G401.6 (cell line): ENCODE results near the gene SNX24.
"Not testable (repeated sequence)": the region's sequence is repeated elsewhere in the genome, so short reads cannot be mapped to it uniquely, and the experiment has no call there.

ENCODE experiments used
- FAIRE-seq: peaks from 2 replicates; lab custom pipeline; 2012; peaks lifted over from hg19 to GRCh38; lab: Jason Lieb, UNC

Gene SNX24

DNA sequence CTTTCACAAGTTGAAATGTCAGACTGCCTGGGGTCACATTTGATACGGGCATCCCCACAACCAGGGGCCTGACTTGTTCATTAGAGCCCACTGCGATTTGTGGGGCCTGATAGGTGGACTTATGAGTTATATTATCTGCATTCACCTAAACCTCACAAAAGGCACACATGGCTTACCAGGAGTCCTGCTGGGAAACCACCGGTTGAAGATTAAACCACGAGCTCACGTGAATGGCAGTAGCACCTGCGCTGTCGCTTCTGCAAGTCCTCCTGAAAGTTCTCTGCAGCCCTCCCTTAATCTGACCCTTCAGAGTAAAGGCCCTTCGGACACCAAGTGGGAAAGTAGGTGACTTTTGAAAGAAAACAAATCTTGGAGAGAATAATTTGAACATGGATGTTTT, 122.2 kb downstream of the SNX24 start:
- FAIRE-seq, result no peak

DNA sequence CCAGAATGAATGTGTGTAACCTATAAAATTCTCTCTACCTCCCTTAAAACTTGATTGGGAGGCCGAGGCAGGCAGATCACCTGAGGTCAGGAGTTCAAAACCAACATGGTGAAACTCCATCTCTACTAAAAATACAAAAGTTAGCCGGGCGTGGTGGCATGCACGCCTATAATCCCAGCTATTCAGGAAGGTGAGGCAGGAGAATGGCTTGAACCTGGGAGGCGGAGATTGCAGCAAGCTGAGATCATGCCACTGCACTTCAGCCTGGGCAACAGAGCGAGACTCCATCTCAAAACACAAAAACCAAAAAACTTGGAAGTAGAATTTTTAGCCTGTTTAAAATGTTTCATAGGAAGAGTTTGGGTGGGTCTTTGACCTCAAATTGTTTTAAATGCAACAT, 122.6 kb downstream of the SNX24 start:
- not testable (repeated sequence) for FAIRE-seq

DNA sequence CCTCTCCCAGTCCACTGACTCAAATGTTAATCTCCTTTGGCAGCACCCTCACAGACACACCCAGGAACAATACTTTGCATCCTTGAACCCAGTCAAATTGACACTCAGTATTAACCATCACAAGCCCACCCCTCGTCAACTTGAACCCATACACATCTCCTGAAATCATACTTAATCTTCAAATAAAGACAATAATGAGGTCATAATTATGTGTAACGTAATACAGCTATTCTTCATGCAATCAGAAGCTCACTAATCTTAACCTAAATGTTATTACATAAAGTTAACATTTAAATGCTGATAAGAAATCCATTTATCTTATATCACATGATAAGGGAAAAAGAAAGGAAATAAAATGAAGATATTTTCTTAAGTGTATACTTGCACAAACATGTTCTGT, 125.9 kb downstream of the SNX24 start:
- FAIRE-seq, result no peak

DNA sequence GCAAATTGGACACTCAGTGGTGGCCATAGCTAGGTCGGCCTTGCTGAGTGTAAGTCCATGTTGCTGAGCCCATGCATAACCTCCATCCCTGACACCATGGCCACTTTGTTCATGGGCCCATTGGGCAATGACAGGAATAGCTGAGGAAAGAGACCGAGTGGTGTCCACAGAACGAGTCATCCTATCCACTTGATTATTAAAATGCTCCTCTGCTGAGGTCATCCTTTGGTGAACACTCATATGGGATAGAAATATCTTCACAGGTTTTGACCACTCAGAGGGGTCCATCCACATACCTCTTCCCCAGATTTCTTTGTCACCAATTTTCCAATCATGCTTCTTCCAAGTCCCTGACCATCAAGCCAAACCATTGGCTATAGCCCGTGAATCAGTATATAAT, 127.5 kb downstream of the SNX24 start:
- no peak for FAIRE-seq

DNA sequence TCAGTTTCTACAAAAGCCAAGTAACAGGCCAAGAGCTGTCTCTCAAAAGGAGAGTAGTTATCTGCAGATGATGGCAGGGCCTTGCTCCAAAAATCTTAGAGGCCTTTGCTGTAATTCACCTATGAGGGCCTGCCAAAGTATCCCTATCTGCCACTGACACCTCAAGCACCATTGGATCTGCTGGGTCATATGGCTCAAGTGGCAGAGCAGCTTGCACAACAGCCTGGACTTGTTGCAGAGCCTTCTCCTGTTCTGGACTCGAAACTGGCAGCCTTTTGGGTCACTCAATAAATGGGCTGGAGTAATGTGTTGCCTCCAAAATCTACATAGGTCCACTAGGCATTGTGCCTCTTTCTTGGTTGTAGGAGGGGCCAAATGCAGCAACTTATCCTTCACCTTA, 128.3 kb downstream of the SNX24 start:
- not testable (repeated sequence) for FAIRE-seq

DNA sequence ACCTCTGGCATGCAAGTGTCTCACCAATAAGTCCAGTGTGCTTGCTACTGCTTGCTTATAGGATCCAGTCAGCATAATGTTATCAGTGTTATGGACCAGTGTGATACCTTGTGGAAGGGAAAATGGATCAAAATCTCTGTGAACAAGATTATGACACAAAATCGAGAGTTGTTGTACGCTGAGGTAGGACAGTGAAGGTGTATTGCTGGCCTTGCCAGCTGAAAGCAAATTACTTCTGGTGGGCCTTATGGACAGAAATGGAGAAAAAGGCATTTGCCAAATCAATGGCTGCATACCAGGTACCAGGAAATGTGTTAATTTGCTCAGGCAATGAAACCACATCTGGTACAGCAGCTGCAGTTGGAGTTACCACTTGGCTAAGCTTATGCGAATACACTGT, 128.8 kb downstream of the SNX24 start:
- not testable (repeated sequence) for FAIRE-seq

DNA sequence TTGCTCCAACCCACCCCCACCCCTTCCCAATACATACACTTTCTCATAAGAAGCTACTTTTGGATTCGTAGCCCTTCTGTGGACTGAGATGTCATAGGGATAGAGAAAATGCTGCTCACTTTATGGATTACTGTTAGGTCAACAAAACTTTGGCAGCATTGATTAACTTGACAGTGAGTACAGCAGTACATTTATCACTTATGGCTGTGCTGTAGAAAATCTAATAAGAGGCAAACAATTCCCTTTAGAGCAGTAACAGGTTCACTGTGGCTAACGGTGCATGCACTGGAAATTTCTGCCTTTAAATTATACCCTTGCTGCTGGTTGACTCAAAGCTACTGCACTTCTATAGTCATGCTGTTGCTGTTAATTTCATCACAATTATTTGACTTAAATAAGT, 131.9 kb downstream of the SNX24 start:
- no peak for FAIRE-seq

DNA sequence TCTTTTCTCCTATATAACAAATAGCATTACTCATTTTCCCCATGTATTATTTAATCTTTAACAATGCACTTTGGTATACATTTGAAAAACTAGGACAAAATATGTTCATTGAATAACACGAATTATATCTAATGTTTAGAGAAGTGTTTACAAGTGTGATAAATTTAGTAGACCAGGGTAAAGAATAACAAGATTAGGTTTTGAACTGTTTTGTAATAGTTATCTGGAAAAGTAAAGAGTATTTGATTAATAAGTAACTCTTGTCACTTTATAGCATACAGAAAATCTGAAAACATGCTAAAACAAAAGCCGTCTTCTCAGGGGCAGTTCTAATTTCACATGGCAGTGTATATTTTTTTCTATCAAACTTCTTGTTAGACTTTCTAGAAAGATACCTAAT, 132.7 kb downstream of the SNX24 start:
- FAIRE-seq, result no peak

DNA sequence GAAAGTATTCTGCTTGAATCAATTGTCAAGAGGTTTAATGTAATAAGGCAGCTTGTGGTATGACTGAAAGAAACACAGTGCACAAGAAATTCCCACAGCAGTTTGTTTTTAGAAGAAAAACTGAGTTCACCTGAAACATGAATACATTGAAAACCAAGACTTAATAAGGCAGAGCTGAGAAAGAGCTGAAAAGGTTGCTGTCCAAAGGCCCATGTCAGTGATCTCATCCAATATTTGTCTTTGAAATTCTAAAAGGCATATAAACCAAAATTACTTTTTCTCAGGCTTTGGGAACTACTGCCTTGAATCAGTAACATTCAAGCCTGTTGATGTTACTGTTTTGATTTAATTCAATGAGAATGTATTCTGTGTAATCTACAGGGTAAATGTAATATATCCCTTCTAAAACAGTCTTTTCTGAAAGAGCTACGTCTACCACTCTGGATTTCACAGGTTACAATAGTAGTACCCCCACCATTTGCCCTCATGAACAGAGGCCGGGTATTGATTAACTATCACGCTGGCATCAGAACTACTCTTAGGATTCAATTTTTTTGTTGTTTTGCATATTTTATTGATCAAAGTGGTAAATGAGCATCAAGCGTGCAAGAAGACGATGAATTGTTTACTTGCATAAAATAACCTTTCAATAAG, 133.4 kb downstream of the SNX24 start:
- FAIRE-seq, result no peak

DNA sequence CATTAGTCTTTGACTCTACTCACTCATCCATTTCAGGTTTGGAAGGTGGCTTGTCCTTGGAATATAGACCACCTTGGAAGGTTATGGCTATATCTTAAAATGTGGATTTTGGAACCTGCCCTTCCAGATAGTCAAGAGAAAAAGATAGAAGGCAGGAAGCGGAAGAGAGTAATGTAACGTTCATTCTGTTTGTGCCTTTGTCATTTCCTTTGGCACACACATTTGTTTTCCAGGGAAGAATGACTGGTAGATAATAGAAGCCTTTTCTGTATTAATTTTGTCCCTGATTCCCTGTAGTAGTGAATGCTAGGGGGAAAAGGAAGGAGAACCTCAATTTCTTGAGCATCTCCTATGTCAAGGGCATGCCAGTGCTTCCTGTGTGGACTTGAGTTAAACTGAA, 136.4 kb downstream of the SNX24 start:
- no peak for FAIRE-seq

DNA sequence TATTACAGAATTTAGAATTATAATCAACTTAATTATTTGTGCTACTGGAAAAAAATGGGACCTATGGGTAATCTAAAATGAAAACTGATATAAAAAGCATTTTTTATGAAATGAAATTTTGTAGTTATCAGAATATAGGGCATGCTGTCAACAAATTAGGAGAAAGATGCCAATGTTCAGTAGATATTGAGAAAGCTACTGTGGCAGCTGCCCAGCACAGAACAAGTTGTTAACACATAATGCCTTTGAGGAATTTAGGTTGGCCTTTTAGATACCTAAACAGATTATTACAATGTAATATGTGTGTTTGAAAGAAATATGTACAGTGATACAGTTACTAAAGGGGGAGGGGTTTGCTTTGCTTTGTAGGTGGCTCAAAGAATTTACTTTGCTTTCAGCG, 137.0 kb downstream of the SNX24 start:
- FAIRE-seq, result no peak

DNA sequence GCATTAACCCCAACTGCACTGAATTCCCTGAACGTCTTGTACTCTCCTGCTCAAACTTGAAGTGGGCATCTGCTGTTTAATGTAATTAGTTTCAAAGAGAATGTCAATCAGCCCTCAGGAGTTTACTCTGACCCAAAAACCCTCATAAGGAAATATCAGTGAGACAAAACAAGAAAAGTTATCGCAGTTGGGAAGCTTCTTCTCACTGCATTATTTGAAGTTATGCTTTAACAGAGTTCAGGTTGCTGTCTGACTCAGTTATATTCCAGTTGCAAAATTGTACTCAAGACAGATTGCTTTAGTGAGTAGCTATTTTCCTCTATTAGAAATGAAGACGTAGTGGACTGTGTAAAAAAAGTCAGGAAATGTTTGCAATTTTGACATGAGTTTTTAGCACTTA, 139.0 kb downstream of the SNX24 start:
- no peak for FAIRE-seq

DNA sequence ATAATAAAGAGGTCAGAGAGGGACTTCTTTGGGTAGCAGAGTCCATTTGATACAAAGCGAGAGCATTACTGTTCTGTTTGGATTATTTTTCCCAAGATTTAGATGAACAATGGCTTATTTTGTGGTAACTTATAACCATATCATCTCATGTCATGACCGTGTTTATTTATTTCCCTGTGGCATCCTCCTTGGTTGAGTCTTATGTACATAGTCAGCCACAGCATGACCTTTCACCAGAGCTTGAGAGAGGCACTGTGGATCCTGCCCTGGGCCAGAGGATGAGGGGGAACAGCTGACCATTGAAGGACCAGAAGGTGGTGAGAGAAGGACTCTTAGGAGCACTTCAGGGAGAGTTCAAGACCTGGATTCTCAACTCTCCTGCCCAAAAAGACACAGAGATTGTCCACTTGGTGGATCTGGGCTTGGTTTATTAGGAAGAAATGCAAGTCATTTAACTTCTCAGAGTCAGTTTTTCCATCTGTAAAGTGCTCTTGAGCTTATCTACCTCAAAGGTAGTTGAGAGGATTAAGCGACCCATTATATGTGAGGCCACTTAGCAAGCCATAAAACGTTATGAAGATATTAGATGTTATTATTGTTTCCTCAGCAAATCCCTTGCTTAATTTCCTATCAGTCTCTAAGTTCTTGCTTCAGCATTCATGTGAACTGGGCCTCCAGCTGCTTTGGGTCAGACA, 139.7 kb downstream of the SNX24 start:
- no peak for FAIRE-seq

DNA sequence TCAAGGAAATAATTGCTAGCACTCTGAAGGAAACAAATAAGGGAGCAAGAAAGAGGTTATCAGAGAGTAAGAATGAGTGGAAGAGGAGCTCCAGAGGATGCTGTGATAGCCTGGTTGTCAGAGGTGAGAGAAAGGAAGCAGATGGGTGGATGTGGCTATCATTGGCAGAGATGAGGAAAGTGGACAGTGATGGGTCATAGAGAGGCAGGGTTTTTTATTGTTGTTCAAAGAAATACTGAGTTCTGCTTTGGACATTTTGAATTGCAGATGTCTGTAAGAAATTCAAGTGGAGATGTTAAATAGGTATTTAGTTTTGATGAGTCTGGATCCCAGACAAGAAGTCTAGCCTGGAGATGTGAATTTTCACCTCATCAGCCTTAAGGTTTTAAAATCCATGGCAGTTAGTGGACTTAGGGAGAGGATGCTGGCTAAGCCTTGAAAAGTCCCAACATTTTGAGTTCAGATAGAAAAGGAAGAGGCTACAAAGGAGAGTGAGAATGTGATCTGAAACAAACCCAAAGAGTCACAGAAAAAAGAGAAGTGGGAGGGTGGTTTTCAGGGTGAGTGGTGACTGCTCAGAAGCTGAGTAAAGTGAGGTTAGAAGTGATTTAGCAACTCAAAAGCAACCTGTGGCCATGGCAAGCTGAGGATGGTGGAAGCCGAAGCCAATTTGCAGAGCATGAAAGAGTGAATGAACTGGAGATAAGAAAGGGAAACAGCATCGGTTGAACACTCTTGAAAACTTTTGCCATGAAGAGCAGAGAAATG, 140.7 kb downstream of the SNX24 start:
- FAIRE-seq, result no peak

DNA sequence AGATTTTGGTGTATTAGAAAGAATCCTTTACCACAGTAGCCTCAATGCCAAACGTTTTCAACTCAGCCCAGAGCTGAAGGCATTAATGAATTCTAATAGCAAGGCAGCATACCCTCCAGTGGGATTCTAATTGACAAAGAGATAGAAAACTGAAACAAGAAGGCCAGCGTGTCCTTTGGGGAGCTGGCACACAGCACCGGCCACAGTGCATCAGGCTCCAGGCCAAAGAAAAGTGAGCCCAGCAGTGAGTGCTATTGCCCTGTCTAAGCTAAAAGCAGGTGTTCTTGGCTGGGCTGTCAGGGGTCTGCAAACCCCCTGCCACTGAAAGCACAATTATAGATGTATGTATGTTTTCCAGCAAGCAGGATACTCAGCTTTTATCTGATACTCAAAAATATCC, 150.7 kb downstream of the SNX24 start:
- FAIRE-seq, result no peak

DNA sequence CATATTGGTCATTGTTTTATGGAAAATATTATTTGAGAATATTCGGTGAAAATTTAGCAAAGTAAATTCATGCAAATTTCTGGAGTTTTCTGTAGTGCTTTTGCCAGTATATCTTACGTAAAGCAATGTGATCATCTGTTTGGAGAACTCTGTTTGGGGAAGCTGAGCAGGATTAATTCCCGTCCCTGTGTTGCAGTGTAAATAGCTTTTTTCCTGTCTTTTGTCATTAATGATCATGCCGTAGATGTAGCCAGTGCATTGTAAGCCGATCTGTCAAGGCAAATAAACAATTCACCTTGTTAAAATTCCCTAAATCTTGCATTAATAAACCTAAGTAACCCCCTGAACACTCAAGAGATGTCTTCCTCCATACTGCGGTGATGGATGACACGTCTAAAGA, 151.9 kb downstream of the SNX24 start:
- FAIRE-seq, result no peak

DNA sequence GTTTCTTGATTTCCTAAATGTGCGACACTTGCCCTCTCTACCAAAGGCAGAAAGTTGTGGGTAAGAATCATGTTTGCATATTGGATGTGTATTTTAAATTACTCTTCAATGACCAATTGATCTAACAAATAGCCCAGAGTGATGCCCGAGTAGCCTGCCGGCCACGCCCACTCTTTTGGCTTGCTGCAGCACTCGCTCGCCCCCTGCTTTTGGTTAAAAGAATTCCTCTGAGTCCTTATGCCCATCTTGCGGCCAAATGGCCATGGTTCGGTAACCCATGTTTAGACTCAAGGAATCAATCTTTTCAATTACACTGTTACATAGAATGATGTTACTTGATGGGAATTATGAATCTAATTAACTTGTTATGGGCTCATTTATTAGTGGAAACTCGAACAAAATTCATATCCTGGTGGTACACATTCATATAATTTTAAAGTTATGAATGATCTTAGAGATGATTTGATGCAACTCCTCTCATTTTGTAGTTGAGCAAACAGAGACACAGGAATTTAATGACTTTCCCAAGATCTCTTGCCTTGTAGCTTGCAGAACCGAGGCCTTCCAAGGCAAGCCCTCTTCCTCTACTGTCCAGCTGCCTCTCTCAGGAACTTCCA, 154.6 kb downstream of the SNX24 start:
- peak; percentile 78 for FAIRE-seq

DNA sequence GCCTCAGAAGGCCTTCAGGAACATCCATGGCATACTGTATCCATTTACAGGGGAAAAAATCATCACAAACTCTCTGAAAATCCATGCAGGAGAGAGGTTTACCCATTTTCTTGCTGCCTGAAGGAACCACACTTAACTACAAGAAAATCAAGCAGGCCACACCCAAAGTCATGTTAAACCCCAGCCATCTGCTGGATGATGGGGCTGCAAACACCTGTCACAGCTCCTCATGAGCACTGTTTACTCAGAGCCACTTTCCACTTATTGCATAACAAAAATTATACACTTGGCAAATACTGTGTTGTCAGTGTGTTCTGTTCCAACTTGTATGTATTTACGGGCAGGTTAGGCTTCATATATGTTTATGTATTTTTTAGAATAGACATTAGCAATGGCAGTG, 155.3 kb downstream of the SNX24 start:
- no peak for FAIRE-seq

DNA sequence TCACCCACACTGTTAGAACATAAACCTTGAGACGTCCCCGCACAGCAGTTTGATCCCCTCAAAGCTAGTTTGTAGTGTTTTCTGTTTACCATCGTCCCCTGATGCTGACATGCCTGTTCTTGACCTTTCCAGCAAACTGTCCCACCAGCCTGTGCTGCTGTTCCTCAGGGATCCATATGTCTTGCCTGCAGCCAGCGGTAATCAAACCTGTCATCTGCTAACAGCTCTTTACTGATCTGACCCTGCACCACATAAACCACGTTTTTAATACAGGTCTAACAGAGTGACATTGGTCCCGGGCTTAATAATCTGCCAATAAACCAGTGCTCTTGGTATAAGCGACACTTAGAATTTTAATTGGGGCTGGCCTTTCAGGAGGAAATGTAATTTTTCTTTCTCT, 156.4 kb downstream of the SNX24 start:
- FAIRE-seq, result no peak

DNA sequence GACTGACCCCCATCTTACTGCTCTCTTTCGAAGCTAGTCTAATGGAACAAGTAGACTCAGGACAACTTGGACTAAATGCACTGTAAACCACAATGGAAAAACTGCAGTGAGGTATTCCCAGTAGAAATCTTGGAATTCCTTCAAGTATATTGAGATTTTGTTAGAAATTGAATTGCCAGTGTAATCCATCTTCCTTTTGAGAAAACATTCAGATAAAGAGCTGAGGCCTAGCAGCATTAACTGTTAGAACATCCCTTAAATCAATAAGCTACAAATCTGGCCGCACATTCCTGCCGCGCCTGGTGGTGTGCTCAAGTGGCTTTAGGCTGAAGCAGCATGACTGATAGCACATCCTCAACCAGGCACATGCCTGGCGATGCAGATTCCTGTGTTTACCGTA, 161.8 kb downstream of the SNX24 start:
- FAIRE-seq, result no peak

DNA sequence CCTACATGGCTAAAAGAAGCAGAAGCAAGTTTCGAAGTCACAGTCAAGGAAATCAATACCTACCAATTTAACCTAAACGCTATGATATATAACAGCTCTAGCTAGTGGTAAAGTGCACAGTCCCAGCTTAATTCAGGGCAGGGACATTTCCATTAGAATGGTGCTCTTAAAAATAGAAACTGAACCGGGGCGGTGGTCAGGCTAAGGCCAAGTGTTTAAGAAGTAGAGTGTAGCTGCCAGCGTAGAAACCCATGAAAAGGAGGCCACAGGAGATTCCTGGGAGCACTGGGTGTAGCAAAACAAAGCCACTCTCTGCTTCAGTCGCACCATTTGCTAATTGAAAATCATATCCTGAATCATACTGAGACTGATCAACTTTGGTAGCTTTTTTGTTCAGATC, 162.3 kb downstream of the SNX24 start:
- FAIRE-seq, result no peak

DNA sequence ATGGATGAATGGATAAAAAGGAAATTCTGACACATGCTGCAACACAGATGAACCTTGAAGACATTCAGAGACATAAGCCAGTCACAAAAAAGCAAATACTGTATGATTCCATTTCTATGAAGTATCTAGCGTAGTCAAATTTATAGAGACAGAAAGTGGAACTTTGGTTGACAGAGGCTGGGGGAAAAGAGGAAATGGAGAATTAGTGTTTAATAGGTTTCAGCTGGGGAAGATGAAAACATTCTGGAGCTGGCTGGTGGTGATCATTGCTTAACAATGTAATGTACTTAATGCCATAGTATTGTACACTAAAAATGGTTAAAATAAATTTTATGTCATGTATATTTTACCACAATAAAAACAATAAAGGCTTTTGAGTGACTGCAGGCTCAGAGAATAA, 166.9 kb downstream of the SNX24 start:
- no peak for FAIRE-seq

DNA sequence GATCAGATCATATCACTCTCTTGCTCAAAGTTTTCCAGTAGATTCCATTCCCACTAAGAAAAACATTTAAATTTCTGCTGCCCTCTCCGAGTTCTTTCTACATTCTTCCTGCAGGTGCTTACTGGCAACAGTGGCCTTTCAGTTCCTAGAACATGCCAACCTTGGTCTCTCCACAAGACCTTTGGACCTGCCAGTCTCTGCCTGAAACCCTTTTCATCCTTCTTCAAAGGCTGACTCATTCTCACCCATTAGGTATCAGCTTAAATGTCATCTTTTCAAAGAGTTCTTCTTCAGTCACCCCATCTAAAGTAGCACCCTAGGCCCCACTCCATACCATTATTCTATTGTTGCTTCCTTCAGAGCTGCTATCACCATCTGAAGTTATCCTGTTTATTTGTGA, 169.3 kb downstream of the SNX24 start:
- FAIRE-seq, result no peak
